ENCODE results near the gene ASPG.

ASPG gene

DNA sequence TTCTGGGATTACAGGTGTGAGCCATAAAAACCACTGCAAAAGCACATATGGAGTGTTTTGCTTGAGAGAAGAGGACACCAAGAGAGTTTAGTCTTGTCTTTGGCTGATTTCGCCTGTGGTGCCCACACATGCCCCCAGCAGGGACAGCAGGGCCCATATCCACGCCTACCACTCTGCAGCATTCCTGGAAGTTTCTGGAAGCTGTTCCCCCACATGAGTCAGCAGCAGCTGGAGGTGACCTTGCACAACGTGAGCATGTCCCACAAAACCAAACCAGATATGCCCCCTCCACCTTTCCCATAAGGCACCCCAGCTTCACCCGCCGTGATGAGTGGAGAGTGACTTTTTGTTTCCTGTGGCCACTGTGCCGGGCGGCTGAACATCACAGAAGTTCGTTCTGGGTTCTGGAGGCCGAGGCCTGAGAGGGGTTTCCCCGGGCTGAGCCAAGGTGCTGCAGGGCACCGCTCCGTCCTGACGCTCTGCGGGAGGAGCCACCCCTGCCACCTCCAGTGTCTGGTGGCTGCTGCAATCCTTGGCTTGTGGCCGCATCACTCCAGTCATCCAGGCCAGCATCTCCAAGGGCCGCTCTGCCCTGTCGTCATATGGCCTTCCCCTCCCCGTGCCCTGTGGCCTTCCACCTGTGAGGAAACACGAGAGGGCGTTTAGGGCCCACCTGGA lies 4.7 kb downstream of the ASPG start:
- no peaks in the 10 kb centered on the region for H3K9me3 ChIP-seq (replicated peaks; ENCODE audit: insufficient read depth, low read length)
- no peak overlapping the region for H3K4me3 ChIP-seq (ENCODE audit: low read length)
- peaks cover 18% of the 10 kb centered on the region for H3K27me3 ChIP-seq (replicated peaks; ENCODE audit: insufficient read depth, low read length)
- no peak overlapping the region for H3K27ac ChIP-seq (ENCODE audit: low read length)
- TF ChIP-seq EZH2phosphoT487 (IDR thresholded peaks at IDR 0.05; ENCODE audit: low read length) (no peak), CTCF (IDR thresholded peaks at IDR 0.05; ENCODE audit: low read length) (no peak), EZH2 (optimal IDR thresholded peaks at IDR 0.05; ENCODE audit: low read depth, low read length) (no peak)
- no peaks in the 10 kb centered on the region for H3F3A ChIP-seq (ENCODE audit: insufficient read depth, low read length)
- H3K4me2 ChIP-seq (ENCODE audit: low read depth, low read length) = no peak overlapping the region
- H3K4me1 ChIP-seq (ENCODE audit: low read length) = no peaks in the 10 kb centered on the region
- H3K79me2 ChIP-seq (ENCODE audit: low read length) = no peaks in the 10 kb centered on the region
- no peak overlapping the region for H2AFZ ChIP-seq (ENCODE audit: low read length)
- H3K36me3 ChIP-seq (replicated peaks; ENCODE audit: insufficient read depth, low read length) = no peaks in the 10 kb centered on the region
- no peaks in the 10 kb centered on the region for H3K9me2 ChIP-seq (replicated peaks; ENCODE audit: insufficient read depth, low read length)
- H4K20me1 ChIP-seq (ENCODE audit: insufficient read depth, low read length) = no peaks in the 10 kb centered on the region
- no peak for DNase-seq
- H3K9ac ChIP-seq (ENCODE audit: low read length) = no peak overlapping the region

DNA sequence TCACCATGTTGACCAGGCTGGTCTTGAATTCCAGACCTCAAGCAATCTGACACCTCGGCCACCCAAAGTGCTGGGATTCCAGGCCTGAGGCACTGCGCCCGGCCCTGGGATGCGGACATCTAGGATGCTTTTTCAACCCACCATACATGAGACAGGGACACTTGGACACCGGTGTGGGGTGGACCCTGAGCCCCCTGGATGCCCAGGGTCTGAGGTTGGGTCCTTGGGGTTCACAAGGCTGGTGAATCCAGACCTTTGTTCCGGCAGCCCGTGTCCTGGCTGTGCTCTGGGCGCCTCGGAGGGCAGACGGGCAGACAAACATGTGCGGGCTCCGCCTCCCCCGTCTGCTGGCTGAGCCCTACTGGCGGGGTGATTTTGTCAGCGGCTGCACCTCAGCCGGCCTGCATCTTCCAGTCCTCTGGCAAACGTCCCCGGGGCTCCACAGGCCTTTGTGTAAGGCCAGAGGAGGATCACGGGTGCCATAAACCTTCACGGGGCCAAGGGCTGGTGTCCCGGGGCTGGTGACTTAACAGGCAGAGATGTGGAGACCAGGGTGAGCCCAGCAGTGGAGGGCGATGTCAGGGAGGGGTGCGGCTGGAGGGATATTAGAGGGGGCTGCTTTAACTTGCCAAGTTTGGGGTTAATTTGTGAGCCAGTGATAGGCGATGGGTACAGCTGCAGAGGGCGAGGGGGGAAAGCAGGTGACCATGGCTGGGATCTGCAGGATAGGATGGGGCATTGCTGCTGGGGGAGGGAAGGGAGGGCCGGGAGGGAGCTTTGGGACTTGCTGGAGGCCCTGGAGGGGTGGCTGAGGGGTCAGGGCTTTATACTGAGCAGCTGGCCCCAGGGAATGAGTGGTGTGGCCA lies 5.8 kb downstream of the ASPG start:
- no peak for DNase-seq
- H3K9me2 ChIP-seq (replicated peaks; ENCODE audit: insufficient read depth, low read length) = no peaks in the 10 kb centered on the region
- H4K20me1 ChIP-seq (ENCODE audit: insufficient read depth, low read length) = no peaks in the 10 kb centered on the region
- H3K4me2 ChIP-seq (ENCODE audit: low read depth, low read length) = no peak overlapping the region
- H2AFZ ChIP-seq (ENCODE audit: low read length) = no peak overlapping the region
- no peak overlapping the region for H3K4me3 ChIP-seq (ENCODE audit: low read length)
- H3F3A ChIP-seq (ENCODE audit: insufficient read depth, low read length) = no peaks in the 10 kb centered on the region
- no peak for TF ChIP-seq EZH2 (optimal IDR thresholded peaks at IDR 0.05; ENCODE audit: low read depth, low read length)
- TF ChIP-seq CTCF (IDR thresholded peaks at IDR 0.05; ENCODE audit: low read length) = no peak
- no peak for TF ChIP-seq EZH2phosphoT487 (IDR thresholded peaks at IDR 0.05; ENCODE audit: low read length)
- no peaks in the 10 kb centered on the region for H3K79me2 ChIP-seq (ENCODE audit: low read length)
- H3K27ac ChIP-seq (ENCODE audit: low read length) = no peak overlapping the region
- H3K9ac ChIP-seq (ENCODE audit: low read length) = no peak overlapping the region
- H3K4me1 ChIP-seq (ENCODE audit: low read length) = no peaks in the 10 kb centered on the region
- no peaks in the 10 kb centered on the region for H3K9me3 ChIP-seq (replicated peaks; ENCODE audit: insufficient read depth, low read length)
- H3K36me3 ChIP-seq (replicated peaks; ENCODE audit: insufficient read depth, low read length) = no peaks in the 10 kb centered on the region
- peaks cover 18% of the 10 kb centered on the region for H3K27me3 ChIP-seq (replicated peaks; ENCODE audit: insufficient read depth, low read length)

DNA sequence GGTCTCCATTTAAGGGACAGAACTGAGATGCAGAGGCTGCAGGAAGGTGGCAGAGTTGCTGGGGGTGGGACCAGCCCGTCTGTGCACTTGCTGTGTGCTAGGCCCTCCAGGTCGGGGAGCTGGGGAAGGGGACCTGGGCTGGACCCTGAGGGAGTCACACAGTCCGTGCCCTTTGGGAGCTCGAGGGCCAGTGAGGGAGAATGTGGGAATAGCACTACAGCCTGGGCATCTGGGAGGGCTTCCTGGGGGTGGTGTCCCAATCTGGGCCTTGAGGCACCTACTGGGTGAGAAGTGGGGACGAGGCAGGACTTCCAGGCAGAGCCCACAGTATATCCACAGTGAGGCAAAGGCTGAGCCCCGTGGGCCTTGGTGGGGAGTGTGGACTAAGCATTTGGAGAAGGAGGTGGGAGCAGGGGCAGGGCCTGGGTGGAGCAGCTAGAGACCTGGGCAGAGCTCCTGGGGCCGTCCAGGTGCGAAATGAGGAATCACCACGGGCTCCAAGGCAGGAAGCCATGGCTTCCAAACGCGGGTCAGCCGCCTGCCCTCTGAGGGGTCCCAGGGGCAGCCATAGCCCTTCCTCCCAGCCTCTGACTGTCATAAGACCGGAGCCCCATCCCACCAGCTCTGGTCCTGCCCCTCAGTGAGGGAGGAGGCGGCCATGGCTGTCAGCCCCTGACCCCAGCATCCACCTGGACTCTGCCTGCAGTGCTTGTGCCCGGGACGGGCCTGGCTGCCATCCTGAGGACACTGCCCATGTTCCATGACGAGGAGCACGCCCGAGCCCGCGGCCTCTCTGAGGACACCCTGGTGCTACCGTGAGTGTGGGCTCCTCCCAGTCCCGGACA lies 6.6 kb downstream of the ASPG start:
- no peaks in the 10 kb centered on the region for H3K9me3 ChIP-seq (replicated peaks; ENCODE audit: insufficient read depth, low read length)
- H3K79me2 ChIP-seq (ENCODE audit: low read length) = no peaks in the 10 kb centered on the region
- no peaks in the 10 kb centered on the region for H3K9me2 ChIP-seq (replicated peaks; ENCODE audit: insufficient read depth, low read length)
- TF ChIP-seq CTCF (IDR thresholded peaks at IDR 0.05; ENCODE audit: low read length) (no peak), EZH2 (optimal IDR thresholded peaks at IDR 0.05; ENCODE audit: low read depth, low read length) (no peak), EZH2phosphoT487 (IDR thresholded peaks at IDR 0.05; ENCODE audit: low read length) (no peak)
- H3K36me3 ChIP-seq (replicated peaks; ENCODE audit: insufficient read depth, low read length) = no peaks in the 10 kb centered on the region
- no peaks in the 10 kb centered on the region for H4K20me1 ChIP-seq (ENCODE audit: insufficient read depth, low read length)
- no peak overlapping the region for H2AFZ ChIP-seq (ENCODE audit: low read length)
- no peak overlapping the region for H3K4me3 ChIP-seq (ENCODE audit: low read length)
- H3K27me3 ChIP-seq (replicated peaks; ENCODE audit: insufficient read depth, low read length) = peaks cover 18% of the 10 kb centered on the region
- no peaks in the 10 kb centered on the region for H3K4me1 ChIP-seq (ENCODE audit: low read length)
- DNase-seq = no peak
- no peak overlapping the region for H3K4me2 ChIP-seq (ENCODE audit: low read depth, low read length)
- H3K27ac ChIP-seq (ENCODE audit: low read length) = no peak overlapping the region
- H3F3A ChIP-seq (ENCODE audit: insufficient read depth, low read length) = no peaks in the 10 kb centered on the region
- no peak overlapping the region for H3K9ac ChIP-seq (ENCODE audit: low read length)
